ENCODE data around the gene WNK2.

The WNK2 gene

GRCh38 chr9:93161786-93162562, 22.0 kb upstream of the WNK2 start:
- no peak for DNase-seq (ENCODE audit: low read depth in 2 of 2, low spot score in 1 of 2)

- no peak for DNase-seq (ENCODE audit: low read depth in 2 of 2, low spot score in 1 of 2)
Measured at GRCh38 chr9:93164085-93164484, 19.9 kb upstream of the WNK2 start.

- no peak for DNase-seq (ENCODE audit: low read depth in 2 of 2, low spot score in 1 of 2)
Measured at GRCh38 chr9:93166699-93167098, 17.2 kb upstream of the WNK2 start.

- DNase-seq (ENCODE audit: low read depth in 2 of 2, low spot score in 1 of 2) = no peak
Measured at GRCh38 chr9:93167185-93167584, 16.8 kb upstream of the WNK2 start.

- no peak for DNase-seq (ENCODE audit: low read depth in 2 of 2, low spot score in 1 of 2)
Measured at GRCh38 chr9:93167838-93168237, 16.1 kb upstream of the WNK2 start.

GRCh38 chr9:93168581-93168980, 15.4 kb upstream of the WNK2 start:
- no peak for DNase-seq (ENCODE audit: low read depth in 2 of 2, low spot score in 1 of 2)

GRCh38 chr9:93169444-93169843, 14.5 kb upstream of the WNK2 start:
- DNase-seq (ENCODE audit: low read depth in 2 of 2, low spot score in 1 of 2) = no peak

- no peak for DNase-seq (ENCODE audit: low read depth in 2 of 2, low spot score in 1 of 2)
Measured at GRCh38 chr9:93170571-93170970, 13.4 kb upstream of the WNK2 start.

GRCh38 chr9:93171261-93171990, 12.5 kb upstream of the WNK2 start:
- no peak for DNase-seq (ENCODE audit: low read depth in 2 of 2, low spot score in 1 of 2)

GRCh38 chr9:93172666-93173364, 11.1 kb upstream of the WNK2 start:
- no peak for DNase-seq (ENCODE audit: low read depth in 2 of 2, low spot score in 1 of 2)

- DNase-seq (ENCODE audit: low read depth in 2 of 2, low spot score in 1 of 2) = no peak
Measured at GRCh38 chr9:93173365-93174051, 10.4 kb upstream of the WNK2 start.

GRCh38 chr9:93174976-93175375, 9.0 kb upstream of the WNK2 start:
- no peak for DNase-seq (ENCODE audit: low read depth in 2 of 2, low spot score in 1 of 2)

GRCh38 chr9:93177676-93178075, 6.3 kb upstream of the WNK2 start:
- no peak for DNase-seq (ENCODE audit: low read depth in 2 of 2, low spot score in 1 of 2)

- no peak for DNase-seq (ENCODE audit: low read depth in 2 of 2, low spot score in 1 of 2)
Measured at GRCh38 chr9:93178851-93179786, 4.8 kb upstream of the WNK2 start.

- DNase-seq (ENCODE audit: low read depth in 2 of 2, low spot score in 1 of 2) = no peak
Measured at GRCh38 chr9:93180938-93181337, 3.0 kb upstream of the WNK2 start.

GRCh38 chr9:93181672-93182435, 2.1 kb upstream of the WNK2 start:
- DNase-seq (ENCODE audit: low read depth in 2 of 2, low spot score in 1 of 2) = no peak

GRCh38 chr9:93182572-93182971, 1.4 kb upstream of the WNK2 start:
- DNase-seq (ENCODE audit: low read depth in 2 of 2, low spot score in 1 of 2) = no peak

GRCh38 chr9:93183131-93183662, 742 bp upstream of the WNK2 start:
- no peak for DNase-seq (ENCODE audit: low read depth in 2 of 2, low spot score in 1 of 2)
